GM12878 (cell line): ENCODE results near the gene GARNL3. TPM values are rescaled to one million over a fixed set of nuclear protein-coding genes. Genes with fewer than 3 reads are reported as not detected.

Experiments used
- CBX5 ChIP-seq: sonication (generic); IDR thresholded peaks from 2 replicates; pipeline ENCODE4 v1.6.1; 2016; ENCODE audit warnings: low read depth, moderate library complexity, mild to moderate bottlenecking, inconsistent platforms
- CEBPZ ChIP-seq: fragments of 150-350 bp; IDR thresholded peaks from 2 replicates; pipeline ENCODE4 v1.6.1; 2016; ENCODE audit warnings: low read depth, low read length
- CREB1 ChIP-seq: IDR thresholded peaks from 2 replicates; pipeline ENCODE4 v1.6.1; 2012; ENCODE audit warnings: low read depth, mild to moderate bottlenecking, inconsistent platforms
- E4F1 ChIP-seq: fragments of 450-650 bp; IDR thresholded peaks from 2 replicates; pipeline ENCODE4 v1.6.1; 2018; ENCODE audit warnings: borderline replicate concordance, mild to moderate bottlenecking; ENCODE audit not compliant: partially characterized antibody
- HCFC1 ChIP-seq: fragments of 150-350 bp; IDR thresholded peaks from 2 replicates; pipeline ENCODE4 v1.6.1; 2014; ENCODE audit warnings: low read length
- KDM1A ChIP-seq: fragments of 200-600 bp; sonication (generic); IDR thresholded peaks from 2 replicates; pipeline ENCODE4 v1.6.1; 2016; ENCODE audit warnings: borderline replicate concordance
- KLF5 ChIP-seq: fragments of 450-650 bp; IDR thresholded peaks from 2 replicates; pipeline ENCODE4 v1.6.1; 2014; ENCODE audit warnings: mild to moderate bottlenecking; ENCODE audit not compliant: partially characterized antibody
- LARP7 ChIP-seq: fragments of 450-650 bp; IDR thresholded peaks from 2 replicates; pipeline ENCODE4 v1.6.1; 2017; ENCODE audit warnings: mild to moderate bottlenecking
- MXI1 ChIP-seq: fragments of 150-350 bp; IDR thresholded peaks from 2 replicates; pipeline ENCODE4 v1.6.1; 2011; ENCODE audit warnings: low read depth, mild to moderate bottlenecking, inconsistent platforms, low read length, improper control_type of control experiment
- NKRF ChIP-seq: fragments of 450-650 bp; conservative IDR thresholded peaks from 2 replicates; pipeline ENCODE4 v1.6.1; 2017; ENCODE audit warnings: mild to moderate bottlenecking, moderate library complexity
- NR2C1 ChIP-seq: fragments of 450-650 bp; IDR thresholded peaks from 2 replicates; pipeline ENCODE4 v1.6.1; 2017; ENCODE audit warnings: antibody characterized with exemption, mild to moderate bottlenecking, moderate library complexity
- RELB ChIP-seq: fragments of 450-650 bp; IDR thresholded peaks from 2 replicates; pipeline ENCODE4 v1.6.1; 2017; ENCODE audit warnings: low read depth, mild to moderate bottlenecking, moderate library complexity
- SPI1 ChIP-seq: IDR thresholded peaks from 2 replicates; pipeline ENCODE4 v1.6.1; 2011; ENCODE audit warnings: low read depth, mild to moderate bottlenecking, low read length, moderate library complexity, borderline replicate concordance; ENCODE audit not compliant: insufficient read depth
- SUZ12 ChIP-seq: fragments of 200-600 bp; sonication (generic); IDR thresholded peaks from one replicate; pipeline ENCODE4 v1.6.1; 2018; ENCODE audit warnings: antibody characterized with exemption, mild to moderate bottlenecking; ENCODE audit not compliant: unreplicated experiment
- ZBED1 ChIP-seq: IDR thresholded peaks from 2 replicates; pipeline ENCODE4 v1.6.1; 2016; ENCODE audit warnings: borderline replicate concordance
- polyA plus RNA-seq, 11 experiments: library from polyadenylated mRNA; depleted of rRNA in 4 of 11; unstranded in 6 of 11; stranded (reverse) in 5 of 11; fragments of >200 nt; fragmentation: Nextera tagmentation in 4 of 11; fragmentation: Illumina TruSeq in 1 of 11; extraction: Ambion mirVana in 4 of 11; extraction: Trizol in 1 of 11; gene quantifications; 1 replicate in 1 of 11; 2 replicates in 10 of 11; pipeline versions ENCODE4 v1.2.1 to v1.2.3, GENCODE V29; 2011 to 2016; ENCODE audit warnings: inconsistent platforms in 2 of 11, missing spikeins in 2 of 11, low read depth in 1 of 11
- total RNA-seq, 4 experiments: library from RNA; depleted of rRNA in 3 of 4; stranded (reverse); fragments of >200 nt in 3 of 4; fragmentation: Illumina TruSeq in 1 of 4; extraction: Trizol in 1 of 4; gene quantifications; 2 replicates each; pipeline versions ENCODE4 v1.2.1 to v1.2.3, GENCODE V29; 2013 to 2021

Gene GARNL3
- total and polyA plus RNA-seq, 10 of the 15 experiments (the other 5 are each of a cell fraction or from before 2014, with no cell fraction given), result 0.89 to 13.2 (median 6.3) TPM

GRCh38 chr9:127388037-127388855, 123.7 kb downstream of the GARNL3 start (continued):
- TF ChIP-seq E4F1 (no peak), CBX5 (peak; percentile 67; the same call in 1 of the 2 replicates), RELB (peak; percentile 96), NKRF (no peak), HCFC1 (no peak), MXI1 (peak; percentile 70; the same call in 1 of the 2 replicates), ZBED1 (peak; percentile 78; the same call in 1 of the 2 replicates), CREB1 (peak; percentile 83), SUZ12 (no peak), CEBPZ (no peak), LARP7 (0 out of 2 replicates have a peak, but pooled peaks have one; percentile 26), KLF5 (no peak), KDM1A (no peak), SPI1 (no peak), NR2C1 (no peak)
